IPS-NIHi11 (cell line): ENCODE measurements around the gene TNRC6C.

Experiments
- DNase-seq: peaks from one replicate; pipeline ENCODE4 v3.0.0; 2012; ENCODE audit warnings: mixed read lengths, low spot score

TNRC6C gene

GRCh38 chr17:77957857-77958715 lies at the start of gene TNRC6C:
TNRC6C (plus strand) TSS chr17:77958703; CDS start chr17:78004207, 45,504 bp downstream.
- DNase-seq: peak; percentile 100

- DNase-seq: no peak
Observed at GRCh38 chr17:77909236-77909635, 49.3 kb upstream of the TNRC6C start.

GRCh38 chr17:77909816-77910215 lies 48.7 kb upstream of the TNRC6C start:
- no peak for DNase-seq

- peak; percentile 72 for DNase-seq
Observed at GRCh38 chr17:77914385-77915254, 43.9 kb upstream of the TNRC6C start.

- DNase-seq: no peak
Observed at GRCh38 chr17:77915594-77916021, 42.9 kb upstream of the TNRC6C start.

- DNase-seq: no peak
Observed at GRCh38 chr17:77916264-77916663, 42.2 kb upstream of the TNRC6C start.

- DNase-seq: no peak
Observed at GRCh38 chr17:77916703-77917481, 41.6 kb upstream of the TNRC6C start.

- DNase-seq: no peak
Observed at GRCh38 chr17:77919276-77919675, 39.2 kb upstream of the TNRC6C start.

GRCh38 chr17:77923135-77923534 lies 35.4 kb upstream of the TNRC6C start:
- no peak for DNase-seq

- no peak for DNase-seq
Observed at GRCh38 chr17:77923776-77924513, 34.6 kb upstream of the TNRC6C start.

GRCh38 chr17:77924757-77925336 lies 33.7 kb upstream of the TNRC6C start:
- peak; percentile 75 for DNase-seq

GRCh38 chr17:77925831-77926543 lies 32.5 kb upstream of the TNRC6C start:
- no peak for DNase-seq

GRCh38 chr17:77926981-77927380 lies 31.5 kb upstream of the TNRC6C start:
- no peak for DNase-seq

GRCh38 chr17:77927777-77928518 lies 30.6 kb upstream of the TNRC6C start:
- DNase-seq: no peak

- DNase-seq: no peak
Observed at GRCh38 chr17:77928519-77929179, 29.9 kb upstream of the TNRC6C start.

GRCh38 chr17:77929180-77929564 lies 29.3 kb upstream of the TNRC6C start:
- no peak for DNase-seq

GRCh38 chr17:77929871-77930436 lies 28.5 kb upstream of the TNRC6C start:
- DNase-seq: no peak
